ENCODE measurements around the gene MSMB.

MSMB gene

DNA sequence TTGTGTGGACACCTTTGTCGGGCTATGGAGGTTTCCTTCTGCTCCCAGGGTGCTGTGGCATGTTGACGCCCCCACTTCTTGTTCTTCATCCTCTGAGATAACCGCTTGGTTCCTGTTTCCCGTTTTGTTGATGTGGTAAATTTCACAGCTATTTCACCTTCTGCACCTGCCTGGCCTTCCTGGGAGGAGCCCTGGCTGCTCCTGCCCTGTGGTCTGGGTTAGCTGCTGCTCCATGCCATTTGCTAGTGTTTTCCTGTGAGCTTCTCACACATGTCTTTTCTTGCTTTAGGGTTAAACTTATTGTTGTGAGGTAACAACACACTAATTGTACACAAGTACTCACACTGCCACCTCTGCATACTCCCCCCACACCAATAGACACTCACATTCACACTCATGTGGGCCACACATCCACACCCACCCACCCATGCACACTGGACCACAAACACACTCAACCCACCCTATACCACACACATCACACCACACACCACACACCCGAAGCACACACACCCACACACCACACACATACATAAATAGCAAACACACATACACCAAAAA lies 46.5 kb upstream of the MSMB start:
- H3K4me3 ChIP-seq (replicated peaks; ENCODE audit: insufficient read depth, low read length) = no peak overlapping the region
- DNase-seq (ENCODE audit: low read depth in 1 of 2, low spot score in 1 of 2) = peak; percentile 45 to 90
- TF ChIP-seq, protein P1, sequence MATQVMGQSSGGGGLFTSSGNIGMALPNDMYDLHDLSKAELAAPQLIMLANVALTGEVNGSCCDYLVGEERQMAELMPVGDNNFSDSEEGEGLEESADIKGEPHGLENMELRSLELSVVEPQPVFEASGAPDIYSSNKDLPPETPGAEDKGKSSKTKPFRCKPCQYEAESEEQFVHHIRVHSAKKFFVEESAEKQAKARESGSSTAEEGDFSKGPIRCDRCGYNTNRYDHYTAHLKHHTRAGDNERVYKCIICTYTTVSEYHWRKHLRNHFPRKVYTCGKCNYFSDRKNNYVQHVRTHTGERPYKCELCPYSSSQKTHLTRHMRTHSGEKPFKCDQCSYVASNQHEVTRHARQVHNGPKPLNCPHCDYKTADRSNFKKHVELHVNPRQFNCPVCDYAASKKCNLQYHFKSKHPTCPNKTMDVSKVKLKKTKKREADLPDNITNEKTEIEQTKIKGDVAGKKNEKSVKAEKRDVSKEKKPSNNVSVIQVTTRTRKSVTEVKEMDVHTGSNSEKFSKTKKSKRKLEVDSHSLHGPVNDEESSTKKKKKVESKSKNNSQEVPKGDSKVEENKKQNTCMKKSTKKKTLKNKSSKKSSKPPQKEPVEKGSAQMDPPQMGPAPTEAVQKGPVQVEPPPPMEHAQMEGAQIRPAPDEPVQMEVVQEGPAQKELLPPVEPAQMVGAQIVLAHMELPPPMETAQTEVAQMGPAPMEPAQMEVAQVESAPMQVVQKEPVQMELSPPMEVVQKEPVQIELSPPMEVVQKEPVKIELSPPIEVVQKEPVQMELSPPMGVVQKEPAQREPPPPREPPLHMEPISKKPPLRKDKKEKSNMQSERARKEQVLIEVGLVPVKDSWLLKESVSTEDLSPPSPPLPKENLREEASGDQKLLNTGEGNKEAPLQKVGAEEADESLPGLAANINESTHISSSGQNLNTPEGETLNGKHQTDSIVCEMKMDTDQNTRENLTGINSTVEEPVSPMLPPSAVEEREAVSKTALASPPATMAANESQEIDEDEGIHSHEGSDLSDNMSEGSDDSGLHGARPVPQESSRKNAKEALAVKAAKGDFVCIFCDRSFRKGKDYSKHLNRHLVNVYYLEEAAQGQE (IDR thresholded peaks at IDR 0.05; ENCODE audit: insufficient replicate concordance, low read depth) = no peak
- TF ChIP-seq SPI1 (IDR thresholded peaks at IDR 0.05; ENCODE audit: borderline replicate concordance, low read depth) = peak; percentile 79; the same call in 1 of the 2 replicates
- no peak for TF ChIP-seq GABPA (IDR thresholded peaks at IDR 0.05; ENCODE audit: low read depth)
- TF ChIP-seq, protein P2, sequence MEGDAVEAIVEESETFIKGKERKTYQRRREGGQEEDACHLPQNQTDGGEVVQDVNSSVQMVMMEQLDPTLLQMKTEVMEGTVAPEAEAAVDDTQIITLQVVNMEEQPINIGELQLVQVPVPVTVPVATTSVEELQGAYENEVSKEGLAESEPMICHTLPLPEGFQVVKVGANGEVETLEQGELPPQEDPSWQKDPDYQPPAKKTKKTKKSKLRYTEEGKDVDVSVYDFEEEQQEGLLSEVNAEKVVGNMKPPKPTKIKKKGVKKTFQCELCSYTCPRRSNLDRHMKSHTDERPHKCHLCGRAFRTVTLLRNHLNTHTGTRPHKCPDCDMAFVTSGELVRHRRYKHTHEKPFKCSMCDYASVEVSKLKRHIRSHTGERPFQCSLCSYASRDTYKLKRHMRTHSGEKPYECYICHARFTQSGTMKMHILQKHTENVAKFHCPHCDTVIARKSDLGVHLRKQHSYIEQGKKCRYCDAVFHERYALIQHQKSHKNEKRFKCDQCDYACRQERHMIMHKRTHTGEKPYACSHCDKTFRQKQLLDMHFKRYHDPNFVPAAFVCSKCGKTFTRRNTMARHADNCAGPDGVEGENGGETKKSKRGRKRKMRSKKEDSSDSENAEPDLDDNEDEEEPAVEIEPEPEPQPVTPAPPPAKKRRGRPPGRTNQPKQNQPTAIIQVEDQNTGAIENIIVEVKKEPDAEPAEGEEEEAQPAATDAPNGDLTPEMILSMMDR (IDR thresholded peaks at IDR 0.05; ENCODE audit: insufficient read depth, low read length) = no peak
- peak; percentile 74 for TF ChIP-seq POLR2AphosphoS5 (IDR thresholded peaks at IDR 0.05; ENCODE audit: low read depth)

DNA sequence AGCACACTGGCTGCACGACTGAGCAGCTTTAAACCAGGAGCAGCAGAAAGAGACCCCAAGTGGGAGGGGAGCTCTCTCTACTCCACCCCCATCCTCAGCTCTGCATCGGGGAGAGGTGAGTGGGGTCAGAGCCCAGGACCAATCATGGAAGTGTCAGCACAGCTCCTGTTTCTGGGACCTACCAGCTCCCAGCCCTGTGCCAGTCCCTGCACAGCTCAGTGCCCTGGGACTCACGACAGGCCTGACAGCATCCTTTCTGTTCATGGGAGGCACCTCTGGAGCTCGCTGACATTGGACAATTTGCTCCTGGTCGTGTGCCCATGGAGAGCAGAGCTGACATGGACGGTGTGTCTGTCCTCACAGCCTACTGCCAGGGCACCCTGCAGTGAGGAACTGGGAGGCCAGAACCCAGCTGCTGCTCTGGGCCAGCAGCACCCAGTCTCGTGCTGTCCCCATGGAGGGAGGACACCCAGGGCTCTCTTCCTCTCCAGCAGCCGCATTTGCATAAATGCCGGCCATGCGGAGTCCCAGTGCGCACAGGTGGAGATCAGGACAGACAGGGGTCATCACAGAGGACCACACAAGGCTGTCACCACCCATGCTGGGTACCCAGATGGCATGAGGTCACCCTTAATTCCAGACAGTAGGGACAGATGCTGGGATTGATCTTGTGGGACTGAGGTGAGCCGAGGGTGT lies 45.9 kb upstream of the MSMB start:
- peak overlapping the region; percentile 96 for H3K27ac ChIP-seq (replicated peaks)
- peak; percentile 30 to 54 for DNase-seq (ENCODE audit: low read depth in 1 of 2, low spot score in 1 of 2)
- TF ChIP-seq, protein P2 (IDR thresholded peaks at IDR 0.05; ENCODE audit: insufficient read depth, low read length) = no peak
- TF ChIP-seq POLR2AphosphoS5 (IDR thresholded peaks at IDR 0.05; ENCODE audit: low read depth) (no peak; the same call in 1 of the 2 replicates), SPI1 (IDR thresholded peaks at IDR 0.05; ENCODE audit: borderline replicate concordance, low read depth) (no peak), GABPA (IDR thresholded peaks at IDR 0.05; ENCODE audit: low read depth) (no peak)
- TF ChIP-seq, protein P1 (IDR thresholded peaks at IDR 0.05; ENCODE audit: insufficient replicate concordance, low read depth) = no peak
- no peaks in the 10 kb centered on the region for H3K27me3 ChIP-seq (ENCODE audit: insufficient read depth, poor library complexity, severe bottlenecking)
- no peak overlapping the region for H3K4me3 ChIP-seq (replicated peaks; ENCODE audit: insufficient read depth, low read length)

More for the DNA sequence above, 46.5 kb upstream of the MSMB start:
- peak overlapping the region; percentile 96 for H3K27ac ChIP-seq (replicated peaks)
- H3K27me3 ChIP-seq (ENCODE audit: insufficient read depth, poor library complexity, severe bottlenecking) = no peaks in the 10 kb centered on the region

DNA sequence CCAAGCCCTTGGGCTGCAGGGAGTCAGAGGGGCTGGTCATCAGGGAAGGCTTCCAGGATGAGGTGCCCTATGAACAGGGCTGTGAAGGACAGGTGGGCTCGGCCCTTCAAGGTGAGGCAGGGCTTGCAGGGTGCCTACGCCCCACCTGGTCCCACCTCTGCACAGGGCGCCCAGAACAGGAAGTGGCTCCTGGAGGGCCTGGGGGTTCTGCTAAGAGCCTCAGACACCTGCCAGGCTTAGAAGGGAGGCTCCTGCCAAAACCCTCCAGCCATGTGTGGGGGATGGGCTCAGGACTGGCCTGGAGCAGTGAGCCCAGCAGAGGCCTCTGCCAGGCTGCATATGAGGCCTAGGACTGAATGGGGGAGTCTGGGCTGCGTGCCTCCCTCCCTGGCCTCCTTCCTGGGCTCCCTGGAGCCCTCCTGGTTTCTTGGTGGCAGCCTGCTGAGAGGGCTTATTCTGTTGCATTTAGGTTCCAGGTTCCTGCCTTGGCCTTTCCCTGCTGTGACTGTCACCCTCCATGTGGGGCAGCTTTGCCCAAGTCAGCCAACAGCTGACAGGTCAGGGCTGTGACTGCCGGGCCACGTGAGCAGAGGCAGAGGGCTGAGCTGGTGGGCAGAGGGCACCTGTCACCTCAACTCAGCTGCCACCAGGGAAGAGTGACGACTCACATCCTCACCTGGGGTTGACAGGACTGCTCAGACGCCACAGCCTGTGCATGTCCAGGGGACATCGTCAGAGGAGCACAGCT lies 45.2 kb upstream of the MSMB start:
- Histone ChIP-seq H3K27me3 (ENCODE audit: insufficient read depth, poor library complexity, severe bottlenecking) (no peaks in the 10 kb centered on the region), H3K27ac (replicated peaks) (peak overlapping the region; percentile 96)

DNA sequence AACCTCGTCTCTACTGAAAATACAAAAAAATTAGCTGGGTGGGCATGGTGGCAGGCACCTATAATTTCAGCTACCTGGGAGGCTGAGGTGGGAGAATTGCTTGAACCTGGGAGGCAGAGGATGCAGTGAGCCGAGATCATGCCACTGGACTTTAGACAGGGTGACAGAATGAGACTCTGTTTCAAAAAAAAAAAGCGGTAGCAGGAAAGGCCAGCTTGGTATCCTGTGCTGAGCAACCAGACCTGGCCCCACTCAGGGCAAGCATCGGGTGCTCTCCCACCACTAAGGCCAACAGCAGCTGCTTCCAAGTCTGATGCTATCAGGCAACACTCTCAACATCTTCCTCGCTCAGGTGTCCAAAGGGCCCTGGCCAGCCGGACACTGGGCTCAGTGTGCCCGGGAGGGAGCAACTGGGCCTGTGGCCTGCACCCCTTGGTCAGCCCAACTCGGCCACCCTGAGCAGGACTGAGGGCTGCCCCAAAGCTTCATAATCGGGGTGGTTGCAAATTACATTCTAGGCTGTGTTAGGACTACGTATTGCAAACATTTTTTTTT lies 44.3 kb upstream of the MSMB start:
- H3K27me3 ChIP-seq (ENCODE audit: insufficient read depth, poor library complexity, severe bottlenecking) = no peaks in the 10 kb centered on the region
- no peak overlapping the region for H3K4me3 ChIP-seq (replicated peaks; ENCODE audit: insufficient read depth, low read length)
- TF ChIP-seq, protein P2 (IDR thresholded peaks at IDR 0.05; ENCODE audit: insufficient read depth, low read length) = no peak
- TF ChIP-seq GABPA (IDR thresholded peaks at IDR 0.05; ENCODE audit: low read depth) = no peak
- no peak for TF ChIP-seq POLR2AphosphoS5 (IDR thresholded peaks at IDR 0.05; ENCODE audit: low read depth)
- TF ChIP-seq, protein P1 (IDR thresholded peaks at IDR 0.05; ENCODE audit: insufficient replicate concordance, low read depth) = no peak
- TF ChIP-seq SPI1 (IDR thresholded peaks at IDR 0.05; ENCODE audit: borderline replicate concordance, low read depth) = no peak
- DNase-seq (ENCODE audit: low read depth in 1 of 2, low spot score in 1 of 2) = no peak
- peak overlapping the region; percentile 96 for H3K27ac ChIP-seq (replicated peaks)

More for the DNA sequence above, 45.2 kb upstream of the MSMB start:
- DNase-seq (ENCODE audit: low read depth in 1 of 2, low spot score in 1 of 2) = peak in 1 of 2 experiments; percentile 64
- TF ChIP-seq GABPA (IDR thresholded peaks at IDR 0.05; ENCODE audit: low read depth) (no peak), SPI1 (IDR thresholded peaks at IDR 0.05; ENCODE audit: borderline replicate concordance, low read depth) (peak; percentile 63)
- no peak overlapping the region for H3K4me3 ChIP-seq (replicated peaks; ENCODE audit: insufficient read depth, low read length)
